GM23338 (cell line): ENCODE measurements around the gene PTPRN2.

Source experiments
- CREB1 ChIP-seq: fragments of 250-450 bp; sonication (Bioruptor Pico); IDR thresholded peaks from 2 replicates; pipeline ENCODE4 v1.5.0; 2020; ENCODE audit warnings: low read depth, mild to moderate bottlenecking, moderate library complexity
- EZH2 ChIP-seq: fragments of 200-600 bp; sonication (generic); IDR thresholded peaks from one replicate; pipeline ENCODE4 v1.8.0; 2017; ENCODE audit warnings: antibody characterized with exemption, mild to moderate bottlenecking, low read depth; ENCODE audit not compliant: unreplicated experiment
- EZH2phosphoT487 ChIP-seq: fragments of 200-600 bp; sonication (generic); IDR thresholded peaks from one replicate; pipeline ENCODE4 v1.8.1; 2018; ENCODE audit warnings: antibody characterized with exemption; ENCODE audit not compliant: unreplicated experiment
- JUNB ChIP-seq: IDR thresholded peaks from one replicate; pipeline ENCODE4 v1.6.1; 2016; ENCODE audit warnings: antibody characterized with exemption; ENCODE audit not compliant: unreplicated experiment
- POLR2AphosphoS5 ChIP-seq: IDR thresholded peaks from 2 replicates; pipeline ENCODE4 v1.6.1; 2016; ENCODE audit warnings: antibody characterized with exemption, low read depth
- TF ChIP-seq, protein P1 (sequence below), 2 experiments: fragments of 200-600 bp in 1 of 2; sonication (generic) in 1 of 2; conservative IDR thresholded peaks; 2 replicates each; pipeline versions ENCODE4 v1.5.1 to v1.6.1; 2016 to 2017; ENCODE audit warnings: antibody characterized with exemption in 2 of 2, low read depth in 2 of 2, mild to moderate bottlenecking in 2 of 2, moderate library complexity in 1 of 2
- TF ChIP-seq, protein P2 (sequence below): IDR thresholded peaks from one replicate; pipeline ENCODE4 v1.6.1; 2018; ENCODE audit warnings: antibody characterized with exemption; ENCODE audit not compliant: unreplicated experiment

DNA sequence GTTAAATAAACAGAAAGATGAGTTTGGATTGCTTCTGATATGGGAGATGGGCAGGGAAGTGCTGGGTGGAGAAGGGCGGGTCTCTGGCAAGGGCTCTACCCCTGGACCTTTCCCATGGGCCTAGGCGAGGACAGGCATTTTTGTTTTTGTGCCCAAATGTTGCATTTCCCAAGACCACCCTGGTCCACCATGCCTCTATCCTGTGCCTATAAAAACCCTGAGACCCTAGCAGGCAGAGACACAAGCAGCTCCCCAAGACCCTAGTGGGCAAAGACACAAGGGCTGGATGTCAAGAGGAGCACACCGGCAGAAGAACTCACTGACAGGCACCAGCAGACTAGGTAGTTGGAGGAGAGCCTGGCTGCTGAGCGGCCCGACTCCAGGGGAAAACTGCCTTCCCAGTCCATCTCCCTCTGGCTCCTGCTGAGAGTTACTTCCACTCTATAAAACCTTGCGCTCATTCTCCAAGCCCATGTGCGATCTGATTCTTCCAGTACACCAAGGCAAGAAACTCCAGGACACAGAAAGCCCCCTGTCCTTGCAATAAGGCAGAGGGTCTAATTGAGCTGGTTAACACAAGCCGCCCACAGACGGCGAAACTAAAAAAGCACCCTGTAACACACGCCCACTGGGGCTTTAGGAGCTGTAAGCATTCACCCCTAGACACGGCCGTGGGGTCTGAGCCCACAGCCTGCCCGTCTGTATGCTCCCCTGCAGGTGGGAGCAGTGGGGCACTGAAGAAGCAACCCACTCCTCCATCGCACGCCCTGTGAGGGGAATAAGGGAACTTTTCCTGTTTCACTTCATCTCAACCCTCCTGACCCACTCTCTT lies 291.4 kb downstream of the PTPRN2 start:
- no peak for TF ChIP-seq POLR2AphosphoS5
- TF ChIP-seq, protein P1, sequence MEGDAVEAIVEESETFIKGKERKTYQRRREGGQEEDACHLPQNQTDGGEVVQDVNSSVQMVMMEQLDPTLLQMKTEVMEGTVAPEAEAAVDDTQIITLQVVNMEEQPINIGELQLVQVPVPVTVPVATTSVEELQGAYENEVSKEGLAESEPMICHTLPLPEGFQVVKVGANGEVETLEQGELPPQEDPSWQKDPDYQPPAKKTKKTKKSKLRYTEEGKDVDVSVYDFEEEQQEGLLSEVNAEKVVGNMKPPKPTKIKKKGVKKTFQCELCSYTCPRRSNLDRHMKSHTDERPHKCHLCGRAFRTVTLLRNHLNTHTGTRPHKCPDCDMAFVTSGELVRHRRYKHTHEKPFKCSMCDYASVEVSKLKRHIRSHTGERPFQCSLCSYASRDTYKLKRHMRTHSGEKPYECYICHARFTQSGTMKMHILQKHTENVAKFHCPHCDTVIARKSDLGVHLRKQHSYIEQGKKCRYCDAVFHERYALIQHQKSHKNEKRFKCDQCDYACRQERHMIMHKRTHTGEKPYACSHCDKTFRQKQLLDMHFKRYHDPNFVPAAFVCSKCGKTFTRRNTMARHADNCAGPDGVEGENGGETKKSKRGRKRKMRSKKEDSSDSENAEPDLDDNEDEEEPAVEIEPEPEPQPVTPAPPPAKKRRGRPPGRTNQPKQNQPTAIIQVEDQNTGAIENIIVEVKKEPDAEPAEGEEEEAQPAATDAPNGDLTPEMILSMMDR (conservative IDR thresholded peaks at IDR 0.05; ENCODE audit: low read depth in 2 of 2) = no peak
- TF ChIP-seq, protein P2, sequence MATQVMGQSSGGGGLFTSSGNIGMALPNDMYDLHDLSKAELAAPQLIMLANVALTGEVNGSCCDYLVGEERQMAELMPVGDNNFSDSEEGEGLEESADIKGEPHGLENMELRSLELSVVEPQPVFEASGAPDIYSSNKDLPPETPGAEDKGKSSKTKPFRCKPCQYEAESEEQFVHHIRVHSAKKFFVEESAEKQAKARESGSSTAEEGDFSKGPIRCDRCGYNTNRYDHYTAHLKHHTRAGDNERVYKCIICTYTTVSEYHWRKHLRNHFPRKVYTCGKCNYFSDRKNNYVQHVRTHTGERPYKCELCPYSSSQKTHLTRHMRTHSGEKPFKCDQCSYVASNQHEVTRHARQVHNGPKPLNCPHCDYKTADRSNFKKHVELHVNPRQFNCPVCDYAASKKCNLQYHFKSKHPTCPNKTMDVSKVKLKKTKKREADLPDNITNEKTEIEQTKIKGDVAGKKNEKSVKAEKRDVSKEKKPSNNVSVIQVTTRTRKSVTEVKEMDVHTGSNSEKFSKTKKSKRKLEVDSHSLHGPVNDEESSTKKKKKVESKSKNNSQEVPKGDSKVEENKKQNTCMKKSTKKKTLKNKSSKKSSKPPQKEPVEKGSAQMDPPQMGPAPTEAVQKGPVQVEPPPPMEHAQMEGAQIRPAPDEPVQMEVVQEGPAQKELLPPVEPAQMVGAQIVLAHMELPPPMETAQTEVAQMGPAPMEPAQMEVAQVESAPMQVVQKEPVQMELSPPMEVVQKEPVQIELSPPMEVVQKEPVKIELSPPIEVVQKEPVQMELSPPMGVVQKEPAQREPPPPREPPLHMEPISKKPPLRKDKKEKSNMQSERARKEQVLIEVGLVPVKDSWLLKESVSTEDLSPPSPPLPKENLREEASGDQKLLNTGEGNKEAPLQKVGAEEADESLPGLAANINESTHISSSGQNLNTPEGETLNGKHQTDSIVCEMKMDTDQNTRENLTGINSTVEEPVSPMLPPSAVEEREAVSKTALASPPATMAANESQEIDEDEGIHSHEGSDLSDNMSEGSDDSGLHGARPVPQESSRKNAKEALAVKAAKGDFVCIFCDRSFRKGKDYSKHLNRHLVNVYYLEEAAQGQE = no peak
- no peak for TF ChIP-seq EZH2phosphoT487
- TF ChIP-seq EZH2 = no peak
- TF ChIP-seq CREB1 (CRISPR knock-in tag) = no peak
- no peak for TF ChIP-seq JUNB
